MM.1S (cell line): ENCODE results near the gene FAM234A.

Experiments used
- DNase-seq: peaks from one replicate; pipeline ENCODE4 v3.0.0-alpha.2; 2015
- H2AFZ ChIP-seq: fragments of 300-600 bp; sonication (generic); 2 replicates; pipeline ENCODE4 v1.6.0; 2016; ENCODE audit warnings: antibody characterized with exemption, low read length
- H3F3A ChIP-seq: fragments of 300-600 bp; sonication (generic); 2 replicates; pipeline ENCODE4 v1.6.1; 2016; ENCODE audit warnings: mild to moderate bottlenecking, antibody characterized with exemption, low read length, moderate library complexity, mixed read lengths; ENCODE audit not compliant: insufficient read depth
- H3K27ac ChIP-seq: fragments of 300-600 bp; sonication (generic); 2 replicates; pipeline ENCODE4 v1.5.1; 2016; ENCODE audit warnings: mild to moderate bottlenecking, low read length
- H3K27me3 ChIP-seq: fragments of 300-600 bp; sonication (generic); replicated peaks from 2 replicates; pipeline ENCODE4 v1.6.0; 2016; ENCODE audit warnings: low read length; ENCODE audit not compliant: insufficient read depth
- H3K36me3 ChIP-seq: fragments of 300-600 bp; sonication (generic); replicated peaks from 2 replicates; pipeline ENCODE4 v1.6.1; 2016; ENCODE audit warnings: mild to moderate bottlenecking, low read length, mixed read lengths; ENCODE audit not compliant: insufficient read depth
- H3K4me1 ChIP-seq: fragments of 300-600 bp; sonication (generic); 2 replicates; pipeline ENCODE4 v1.6.1; 2016; ENCODE audit warnings: low read length, mixed read lengths
- H3K4me2 ChIP-seq: fragments of 300-600 bp; sonication (generic); 2 replicates; pipeline ENCODE4 v1.6.0; 2016; ENCODE audit warnings: low read depth, low read length
- H3K4me3 ChIP-seq: fragments of 300-600 bp; sonication (generic); 2 replicates; pipeline ENCODE4 v1.5.1; 2016; ENCODE audit warnings: low read length, mixed read lengths
- H3K79me2 ChIP-seq: fragments of 300-600 bp; sonication (generic); 2 replicates; pipeline ENCODE4 v1.6.1; 2016; ENCODE audit warnings: mixed run types, low read length, mixed read lengths
- H3K9ac ChIP-seq: fragments of 300-600 bp; sonication (generic); 2 replicates; pipeline ENCODE4 v1.6.1; 2016; ENCODE audit warnings: low read length, mixed read lengths
- H3K9me2 ChIP-seq: fragments of 300-600 bp; sonication (generic); replicated peaks from 2 replicates; pipeline ENCODE4 v1.6.1; 2016; ENCODE audit warnings: mild to moderate bottlenecking, low read length, mixed read lengths; ENCODE audit not compliant: insufficient read depth
- H3K9me3 ChIP-seq: fragments of 300-600 bp; sonication (generic); replicated peaks from 2 replicates; pipeline ENCODE4 v1.6.1; 2016; ENCODE audit warnings: mild to moderate bottlenecking, low read length, mixed read lengths; ENCODE audit not compliant: insufficient read depth
- H4K20me1 ChIP-seq: fragments of 300-600 bp; sonication (generic); 2 replicates; pipeline ENCODE4 v1.6.1; 2016; ENCODE audit warnings: mild to moderate bottlenecking, low read length, moderate library complexity, mixed read lengths; ENCODE audit not compliant: insufficient read depth
- CTCF ChIP-seq: fragments of 300-600 bp; sonication (generic); IDR thresholded peaks from 2 replicates; pipeline ENCODE4 v1.5.1; 2016; ENCODE audit warnings: antibody characterized with exemption, low read length, mixed read lengths
- EZH2 ChIP-seq: fragments of 300-600 bp; sonication (generic); optimal IDR thresholded peaks from 2 replicates; pipeline ENCODE3; 2017; ENCODE audit warnings: low read depth, mild to moderate bottlenecking, antibody characterized with exemption, low read length, mixed read lengths
- EZH2phosphoT487 ChIP-seq: fragments of 300-600 bp; sonication (generic); IDR thresholded peaks from 2 replicates; pipeline ENCODE4 v1.6.1; 2018; ENCODE audit warnings: antibody characterized with exemption, low read length

FAM234A gene

GRCh38 chr16:259814-260253 is 25.2 kb downstream of the FAM234A start:
- H2AFZ ChIP-seq = no peak overlapping the region
- DNase-seq = no peak
- H3K36me3 ChIP-seq = no peaks in the 10 kb centered on the region
- no peak overlapping the region for H3K27ac ChIP-seq
- no peaks in the 10 kb centered on the region for H3K27me3 ChIP-seq
- H3F3A ChIP-seq = no peaks in the 10 kb centered on the region
- TF ChIP-seq EZH2phosphoT487 (no peak), CTCF (no peak), EZH2 (no peak)
- no peaks in the 10 kb centered on the region for H3K79me2 ChIP-seq
- no peaks in the 10 kb centered on the region for H3K9me2 ChIP-seq
- no peak overlapping the region for H3K4me2 ChIP-seq
- H3K9me3 ChIP-seq = no peaks in the 10 kb centered on the region
- H3K9ac ChIP-seq = no peak overlapping the region
- H4K20me1 ChIP-seq = no peaks in the 10 kb centered on the region
- no peaks in the 10 kb centered on the region for H3K4me1 ChIP-seq
- H3K4me3 ChIP-seq = no peak overlapping the region

GRCh38 chr16:260326-260725 is 25.7 kb downstream of the FAM234A start:
- no peak overlapping the region for H3K9ac ChIP-seq
- no peaks in the 10 kb centered on the region for H3K36me3 ChIP-seq
- no peaks in the 10 kb centered on the region for H3F3A ChIP-seq
- no peak overlapping the region for H3K4me3 ChIP-seq
- no peaks in the 10 kb centered on the region for H3K4me1 ChIP-seq
- TF ChIP-seq CTCF = no peak
- TF ChIP-seq EZH2phosphoT487 = no peak
- no peak for TF ChIP-seq EZH2
- no peaks in the 10 kb centered on the region for H3K79me2 ChIP-seq
- DNase-seq = no peak
- H2AFZ ChIP-seq = no peak overlapping the region
- no peaks in the 10 kb centered on the region for H3K9me2 ChIP-seq
- H3K4me2 ChIP-seq = no peak overlapping the region
- H3K27ac ChIP-seq = no peak overlapping the region
- no peaks in the 10 kb centered on the region for H3K9me3 ChIP-seq
- H3K27me3 ChIP-seq = no peaks in the 10 kb centered on the region
- H4K20me1 ChIP-seq = no peaks in the 10 kb centered on the region

GRCh38 chr16:261031-261691 is 26.5 kb downstream of the FAM234A start:
- Histone ChIP-seq H3K4me3 (no peak overlapping the region), H3K27ac (no peak overlapping the region), H3K79me2 (no peaks in the 10 kb centered on the region), H3K27me3 (no peaks in the 10 kb centered on the region), H3K9ac (no peak overlapping the region), H3F3A (no peaks in the 10 kb centered on the region), H4K20me1 (no peaks in the 10 kb centered on the region), H3K4me1 (no peaks in the 10 kb centered on the region), H3K9me3 (no peaks in the 10 kb centered on the region), H3K9me2 (no peaks in the 10 kb centered on the region), H3K36me3 (no peaks in the 10 kb centered on the region), H3K4me2 (no peak overlapping the region), H2AFZ (no peak overlapping the region)
- TF ChIP-seq EZH2phosphoT487 = no peak
- no peak for TF ChIP-seq CTCF
- no peak for TF ChIP-seq EZH2
- no peak for DNase-seq
